Stimulated activated CD8-positive, alpha-beta memory T cell treated with anti-CD3 and anti-CD28 coated beads, Interleukin-4, amount 100 ng/mL, for 1 hour (primary cell): ENCODE data around the gene FAM72A.
"Not testable (repeated sequence)": the region's sequence is repeated elsewhere in the genome, so short reads cannot be mapped to it uniquely, and the experiment has no call there.

Experiments used
- DNase-seq, 2 donors: peaks; one replicate each; pipeline ENCODE4 v3.0.0-alpha.2; 2020; ENCODE audit warnings: low read depth in 2 of 2, low spot score in 1 of 2

The FAM72A gene

DNA sequence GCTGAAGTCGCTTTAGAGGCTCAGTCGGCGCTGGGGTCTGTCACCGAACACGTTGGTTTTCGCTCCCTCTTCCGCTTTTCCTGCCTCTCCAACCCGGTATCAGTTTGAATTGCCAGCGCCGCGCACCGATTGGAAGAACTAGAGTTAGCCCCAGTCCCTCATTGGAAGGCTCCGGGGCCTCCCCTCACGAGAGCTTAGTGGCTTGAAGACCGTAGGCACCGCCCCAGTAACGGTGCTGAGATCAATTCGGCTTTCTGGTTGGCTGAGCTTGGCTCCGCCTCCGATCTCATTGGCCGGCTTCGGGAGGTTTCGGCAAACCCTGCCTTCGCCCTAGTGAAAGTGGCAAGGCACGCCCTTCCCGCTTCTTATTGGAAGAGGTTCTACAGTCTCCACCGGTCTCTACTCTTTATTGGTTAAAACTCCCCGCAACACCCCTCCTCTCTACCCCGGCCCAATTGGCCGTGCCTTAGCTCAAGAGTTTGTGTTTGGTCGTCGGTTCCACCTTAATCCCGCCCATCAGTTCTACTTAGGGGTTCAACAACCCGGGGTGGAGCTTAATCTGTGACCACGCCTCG lies at the start of gene FAM72A:
Gene FAM72A (minus strand): TSS at position 51 of the 575 bp plus-strand sequence. CDS start 814 bp downstream, outside the sequence.
- DNase-seq = peak; percentile 77 to 93

DNA sequence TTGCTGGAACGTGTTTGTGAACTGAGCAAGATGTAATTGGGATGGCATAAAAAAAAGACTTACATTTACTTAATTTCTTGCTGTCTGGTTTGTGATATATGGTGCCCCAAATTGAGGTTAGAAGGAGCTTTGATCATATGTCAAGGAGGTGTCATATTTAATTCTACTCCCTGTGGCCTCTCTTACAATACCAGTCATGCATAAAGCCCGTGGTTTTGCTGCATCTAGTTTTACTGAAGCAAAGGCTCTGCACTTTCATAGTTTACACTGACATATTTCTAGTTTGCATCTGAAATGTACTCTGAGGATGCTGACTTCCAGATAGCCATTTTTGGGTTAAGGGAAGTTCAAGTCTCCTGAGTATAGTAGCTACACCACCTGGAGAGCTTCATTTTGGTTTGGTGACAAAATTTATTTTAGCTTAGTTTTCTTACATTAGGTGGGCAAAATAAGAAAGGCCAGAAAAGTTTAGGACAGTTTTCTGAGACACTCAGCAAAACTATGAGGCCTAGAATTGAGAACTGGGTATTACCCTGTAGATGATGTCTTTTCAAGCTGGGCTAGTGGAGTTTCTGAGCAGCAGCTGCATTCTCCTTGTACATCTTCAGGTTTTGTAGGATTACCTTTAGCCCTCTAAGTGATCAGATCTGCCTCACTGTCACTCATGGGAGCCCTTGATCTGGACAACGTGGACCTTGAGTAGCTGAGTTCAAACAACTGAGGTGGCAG lies 48.5 kb upstream of the FAM72A start:
- DNase-seq = not testable (repeated sequence)

- DNase-seq = not testable (repeated sequence)
Measured at GRCh38 chr1:206246129-206246886, 43.7 kb upstream of the FAM72A start.

- not testable (repeated sequence) for DNase-seq
Measured at GRCh38 chr1:206245479-206245878, 42.8 kb upstream of the FAM72A start.

- not testable (repeated sequence) for DNase-seq
Measured at GRCh38 chr1:206243335-206243734, 40.7 kb upstream of the FAM72A start.

- DNase-seq = not testable (repeated sequence)
Measured at GRCh38 chr1:206240288-206240687, 37.6 kb upstream of the FAM72A start.

- not testable (repeated sequence) for DNase-seq
Measured at GRCh38 chr1:206235190-206235589, 32.6 kb upstream of the FAM72A start.

DNA sequence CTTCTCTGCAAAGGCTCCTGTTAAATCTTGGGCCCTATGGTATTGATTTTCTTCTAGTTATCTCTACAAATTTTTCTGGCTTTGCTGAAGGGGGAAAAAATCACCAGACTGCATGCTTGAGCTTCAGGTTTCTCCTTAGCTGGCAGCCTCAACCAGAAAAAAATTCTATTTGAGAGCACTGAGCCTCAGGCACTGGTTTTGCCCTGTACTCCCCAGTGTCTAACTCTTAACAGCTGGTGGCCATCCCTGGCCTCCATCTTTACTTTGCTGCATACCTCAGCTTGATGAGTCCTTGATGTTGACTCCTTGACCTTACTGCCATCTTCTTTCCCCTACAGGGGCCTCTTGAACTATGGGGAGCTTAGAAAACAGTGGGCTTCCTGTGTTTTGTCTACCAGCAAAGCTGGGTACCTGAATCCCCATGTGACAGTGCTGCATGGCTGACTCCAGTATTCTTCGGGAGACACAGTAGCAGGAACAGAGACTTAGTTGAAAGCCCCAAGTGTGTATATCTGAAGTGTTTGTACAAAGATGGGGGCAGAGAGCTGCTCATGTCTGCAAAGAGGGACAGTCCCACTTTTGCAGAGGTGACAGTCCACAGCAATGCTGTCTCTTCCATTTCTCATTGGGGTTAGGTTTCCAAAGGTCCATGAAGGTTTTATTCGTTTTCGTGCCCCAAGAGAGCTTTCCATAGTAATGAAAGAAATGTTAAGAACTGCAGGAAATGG lies 31.7 kb upstream of the FAM72A start:
- not testable (repeated sequence) for DNase-seq

GRCh38 chr1:206232970-206233645 lies 30.5 kb upstream of the FAM72A start:
- not testable (repeated sequence) for DNase-seq

- DNase-seq = not testable (repeated sequence)
Measured at GRCh38 chr1:206231989-206232388, 29.4 kb upstream of the FAM72A start.

DNA sequence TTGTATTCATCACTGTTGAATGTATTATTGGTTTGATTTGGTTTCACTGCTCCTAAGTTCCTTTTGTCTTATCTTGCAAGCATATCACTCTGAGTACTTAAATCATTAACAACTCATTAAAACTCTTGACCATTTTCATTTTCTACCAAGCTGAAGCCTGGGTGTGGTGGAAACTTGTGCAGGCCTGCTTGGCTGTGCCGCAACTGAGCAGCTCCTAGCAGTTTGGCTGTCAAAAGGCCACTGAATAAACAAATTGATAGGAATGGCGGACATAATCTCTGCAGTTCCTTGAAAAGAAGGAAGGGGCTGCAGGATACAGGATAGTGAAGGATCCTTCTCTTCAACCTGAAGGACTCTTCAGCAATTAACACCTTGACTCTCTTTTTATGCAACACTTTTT lies 26.6 kb upstream of the FAM72A start:
- not testable (repeated sequence) for DNase-seq

GRCh38 chr1:206226886-206227285 lies 24.2 kb upstream of the FAM72A start:
- not testable (repeated sequence) for DNase-seq

- DNase-seq = not testable (repeated sequence)
Measured at GRCh38 chr1:206225386-206225785, 22.7 kb upstream of the FAM72A start.

GRCh38 chr1:206224190-206224776 lies 21.6 kb upstream of the FAM72A start:
- DNase-seq = not testable (repeated sequence)

DNA sequence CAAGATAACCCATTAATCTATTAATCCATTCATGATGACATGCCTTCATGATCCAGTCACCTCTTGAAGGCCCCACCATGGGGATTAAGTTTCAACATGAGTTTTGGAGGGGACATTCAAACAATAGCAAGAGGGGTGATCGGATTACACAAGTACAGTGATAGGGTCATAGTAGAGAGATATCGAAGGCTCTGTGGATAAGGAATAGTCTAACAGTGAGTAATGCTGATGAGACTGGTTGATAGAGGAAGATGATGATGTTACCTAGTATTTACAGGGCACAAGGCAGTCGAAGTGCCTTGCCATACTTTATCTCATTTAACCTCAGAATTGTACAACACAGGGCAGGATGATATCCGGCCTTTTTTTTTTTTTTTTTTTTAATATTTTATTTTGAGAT lies 18.9 kb upstream of the FAM72A start:
- not testable (repeated sequence) for DNase-seq

GRCh38 chr1:206220332-206221000 lies 17.8 kb upstream of the FAM72A start:
- DNase-seq = not testable (repeated sequence)

DNA sequence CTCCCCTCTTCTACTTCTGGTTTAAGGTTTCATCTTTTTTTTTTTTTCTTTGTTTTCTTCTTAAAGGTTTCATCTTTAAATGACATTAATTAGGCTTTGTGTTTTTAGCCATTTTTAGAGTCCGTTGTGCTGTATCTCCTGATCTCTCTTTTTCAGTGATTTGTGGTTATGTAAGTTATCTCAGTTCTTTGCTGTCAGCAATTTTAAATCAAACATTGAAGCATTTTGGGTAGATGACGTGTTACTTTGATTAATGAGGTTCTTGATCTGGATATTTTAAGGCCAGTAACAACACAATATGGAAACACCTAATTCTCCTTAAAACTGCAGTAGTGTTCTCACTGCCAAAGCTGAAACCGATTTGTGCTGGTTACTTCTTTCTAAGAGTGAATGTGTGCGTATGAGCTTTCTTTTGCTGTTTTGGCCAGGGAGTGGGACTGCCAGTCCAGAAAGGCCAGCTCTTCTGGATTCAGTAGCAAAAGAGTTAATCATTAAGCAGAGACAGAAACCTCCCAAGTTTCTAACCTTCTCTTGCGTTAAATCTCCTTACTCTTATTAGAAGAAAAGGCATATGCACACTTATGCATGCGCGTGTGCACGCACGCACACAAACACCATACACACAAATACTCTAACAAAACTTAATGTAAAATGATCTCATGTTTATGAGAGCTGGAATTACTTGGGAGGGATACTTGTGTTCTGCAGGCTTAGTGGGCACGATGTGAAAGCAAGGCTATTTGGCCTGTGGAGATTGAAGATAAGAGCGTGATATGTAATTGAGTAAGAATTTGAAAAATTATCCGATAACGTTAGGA lies 17.1 kb upstream of the FAM72A start:
- DNase-seq = not testable (repeated sequence)

DNA sequence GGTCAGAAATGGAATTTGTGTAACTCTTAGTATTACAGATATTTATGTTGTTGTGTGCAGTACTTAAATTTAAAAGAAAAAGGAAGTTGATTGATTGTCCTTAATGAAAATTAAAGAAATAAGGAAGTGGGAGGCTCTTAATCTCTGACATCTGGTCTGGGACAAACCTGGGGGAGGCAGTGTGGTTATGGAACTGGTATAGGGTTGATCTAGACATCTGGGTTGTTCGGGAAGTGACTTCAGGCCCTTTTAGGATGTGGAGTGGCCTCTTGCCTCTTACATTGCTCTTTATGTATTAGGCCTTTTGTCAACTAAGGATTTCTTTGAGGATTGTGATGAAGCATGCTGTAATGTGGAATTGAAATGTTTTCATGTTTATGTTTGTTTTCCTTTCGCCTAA lies 16.1 kb upstream of the FAM72A start:
- DNase-seq = not testable (repeated sequence)

DNA sequence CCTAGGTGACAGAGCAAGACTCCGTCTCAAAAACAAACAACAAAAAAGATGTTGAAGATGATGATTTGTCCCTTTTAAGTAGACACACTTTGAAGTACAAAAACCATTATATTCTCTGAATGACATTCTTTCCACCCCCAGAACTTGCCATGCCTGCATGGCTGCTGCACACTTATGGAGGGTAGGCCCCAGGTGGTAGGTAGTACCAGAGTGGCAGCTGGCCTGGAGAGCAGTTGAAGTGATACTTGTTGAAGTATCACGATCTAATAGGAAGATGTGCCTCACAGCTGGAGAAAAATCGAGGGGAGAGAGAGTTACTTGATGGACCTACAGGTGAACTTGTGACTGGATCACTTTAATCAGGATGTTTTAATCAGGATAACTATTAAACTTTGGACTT lies 15.6 kb upstream of the FAM72A start:
- not testable (repeated sequence) for DNase-seq
